Hematopoietic multipotent progenitor cell (in vitro differentiated cells): Measurements from ENCODE around the gene ZNF622. TPM values are rescaled to one million over a fixed set of nuclear protein-coding genes. Genes with fewer than 3 reads are reported as not detected.
A peak's percentile ranks its signal among the peaks of the same experiment; 100 is the strongest.

ENCODE experiments used
- DNase-seq, 3 donors: peaks; one replicate each; pipeline ENCODE4 v3.0.0-alpha.2; 2011 to 2015; ENCODE audit warnings: low read depth in 2 of 3, low spot score in 2 of 3
- total RNA-seq: library from RNA; depleted of rRNA; stranded (reverse); fragments of >200 nt; gene quantifications from one replicate; pipeline ENCODE4 v1.2.3, GENCODE V29; 2012

The ZNF622 gene, protein sequence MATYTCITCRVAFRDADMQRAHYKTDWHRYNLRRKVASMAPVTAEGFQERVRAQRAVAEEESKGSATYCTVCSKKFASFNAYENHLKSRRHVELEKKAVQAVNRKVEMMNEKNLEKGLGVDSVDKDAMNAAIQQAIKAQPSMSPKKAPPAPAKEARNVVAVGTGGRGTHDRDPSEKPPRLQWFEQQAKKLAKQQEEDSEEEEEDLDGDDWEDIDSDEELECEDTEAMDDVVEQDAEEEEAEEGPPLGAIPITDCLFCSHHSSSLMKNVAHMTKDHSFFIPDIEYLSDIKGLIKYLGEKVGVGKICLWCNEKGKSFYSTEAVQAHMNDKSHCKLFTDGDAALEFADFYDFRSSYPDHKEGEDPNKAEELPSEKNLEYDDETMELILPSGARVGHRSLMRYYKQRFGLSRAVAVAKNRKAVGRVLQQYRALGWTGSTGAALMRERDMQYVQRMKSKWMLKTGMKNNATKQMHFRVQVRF
- total RNA-seq, result 29.1 TPM

DNA sequence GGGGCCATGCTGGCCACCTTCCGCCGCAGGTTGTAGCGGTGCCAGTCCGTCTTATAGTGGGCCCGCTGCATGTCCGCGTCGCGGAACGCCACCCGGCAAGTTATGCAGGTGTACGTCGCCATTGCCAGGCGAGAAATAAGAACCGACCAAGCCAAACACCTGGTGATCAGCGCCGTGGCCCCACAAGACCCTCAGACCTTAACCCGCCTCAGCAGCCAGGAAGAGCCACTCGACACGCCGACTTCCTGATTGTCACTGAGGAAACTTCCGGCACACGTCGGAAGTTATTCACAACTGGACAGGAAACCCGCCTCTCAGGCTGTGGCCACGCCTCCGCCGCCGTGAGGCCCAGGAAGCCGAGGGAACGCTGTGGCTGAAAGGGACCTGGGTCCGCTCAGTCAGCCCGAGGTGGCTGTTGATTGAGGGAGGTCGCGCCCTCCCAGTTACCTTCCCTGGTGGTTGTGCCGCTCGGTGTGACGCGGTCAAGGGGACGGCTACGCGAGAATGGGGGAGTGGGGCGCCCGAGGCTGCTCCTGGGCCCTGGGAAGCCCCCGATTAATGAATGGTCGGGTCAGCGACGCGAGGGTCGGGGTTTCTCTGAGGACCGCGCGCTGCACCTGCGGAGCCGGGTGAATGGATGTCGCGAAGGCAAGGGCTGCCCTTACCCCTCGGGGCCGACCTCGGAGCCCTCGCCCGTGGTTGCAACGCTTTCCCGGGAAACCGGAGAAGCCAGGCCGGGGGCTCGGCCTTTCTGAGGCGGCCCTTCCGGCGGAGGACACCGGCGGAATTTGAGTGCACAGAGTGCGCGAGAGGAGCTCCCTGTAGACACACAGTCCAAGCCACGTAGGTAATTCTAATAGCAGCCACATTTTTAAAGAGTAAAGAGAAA is at the start of gene ZNF622:
ZNF622 (minus strand) TSS at position 257 of the 889 bp plus-strand sequence; CDS start at position 122, 135 bp downstream.
- DNase-seq, result peak; percentile 66 to 83 (median 80)

DNA sequence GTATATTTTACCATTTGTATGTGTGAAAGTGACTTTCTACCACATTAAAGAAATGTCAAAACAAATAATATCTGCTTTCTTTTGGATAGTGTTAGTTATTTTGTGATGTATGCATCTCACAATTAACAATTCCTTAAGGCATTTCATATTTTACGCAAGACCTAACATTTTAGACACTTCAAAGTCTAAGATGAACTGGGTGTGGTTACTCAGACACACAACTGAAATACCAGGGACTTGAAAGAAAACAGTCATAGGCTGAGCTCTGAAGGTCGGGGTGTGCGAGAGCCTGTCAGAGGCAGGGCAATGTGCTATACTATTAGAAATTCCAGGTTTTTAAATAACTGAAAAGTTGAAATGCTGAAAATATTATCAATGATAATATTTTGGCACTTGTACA is 44.5 kb upstream of the ZNF622 start:
- no peak for DNase-seq

DNA sequence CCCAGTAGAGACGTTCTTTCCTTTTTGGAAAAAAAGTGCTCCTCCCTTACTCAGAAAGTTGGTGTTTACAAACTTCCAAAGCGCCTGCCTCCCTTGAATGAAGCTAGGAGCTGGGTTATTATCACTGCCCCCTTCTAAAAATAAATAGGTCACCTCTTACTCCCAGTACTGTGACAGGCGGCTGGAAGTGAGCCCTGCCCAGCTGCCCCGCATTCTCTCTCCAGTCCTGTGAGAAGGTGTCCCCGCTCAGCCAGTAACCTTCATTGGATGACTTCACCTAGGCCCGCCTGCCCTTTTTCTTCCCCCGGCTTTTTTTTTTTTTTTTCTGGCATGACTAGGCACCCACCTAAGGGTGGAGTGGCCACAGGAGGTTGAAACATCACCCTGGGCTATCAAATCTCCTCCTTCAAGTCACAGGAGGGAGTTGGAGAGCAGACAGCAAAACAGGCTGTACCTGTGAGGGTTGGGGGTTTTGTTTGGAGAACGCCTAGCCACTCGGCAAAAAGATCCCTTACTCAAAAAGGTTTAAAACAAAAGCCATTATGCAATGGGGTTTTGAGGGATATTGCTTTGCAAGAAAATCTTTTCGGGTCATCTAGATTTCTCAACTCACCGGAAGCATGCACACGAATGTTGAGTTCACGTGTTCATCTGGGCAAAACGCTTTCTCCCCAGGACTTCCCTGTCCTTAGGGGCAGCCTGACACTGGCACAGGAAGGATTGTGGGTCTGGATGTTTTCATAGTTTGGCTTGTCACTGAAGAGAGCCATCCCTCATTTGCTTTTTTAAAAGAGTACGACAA is 43.3 kb upstream of the ZNF622 start:
- no peak for DNase-seq

DNA sequence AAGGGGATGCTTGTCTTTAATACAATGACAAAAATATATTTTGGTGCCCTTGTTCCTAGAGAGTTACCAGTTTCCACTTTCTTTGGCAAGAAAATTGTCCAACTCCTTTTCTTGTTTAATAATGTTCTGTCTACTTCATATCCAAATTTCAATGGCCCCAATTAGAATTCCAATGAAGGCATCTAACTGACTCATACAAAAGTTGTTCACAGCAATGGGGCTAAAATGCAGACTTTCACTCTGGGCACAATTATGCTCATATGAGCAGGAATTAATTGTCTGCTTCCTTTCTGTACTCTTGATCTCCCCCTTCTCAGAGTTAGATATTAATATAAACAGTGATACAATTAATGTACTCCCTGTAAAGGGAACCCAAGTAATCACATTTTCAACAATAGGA is 42.1 kb upstream of the ZNF622 start:
- DNase-seq, result no peak

DNA sequence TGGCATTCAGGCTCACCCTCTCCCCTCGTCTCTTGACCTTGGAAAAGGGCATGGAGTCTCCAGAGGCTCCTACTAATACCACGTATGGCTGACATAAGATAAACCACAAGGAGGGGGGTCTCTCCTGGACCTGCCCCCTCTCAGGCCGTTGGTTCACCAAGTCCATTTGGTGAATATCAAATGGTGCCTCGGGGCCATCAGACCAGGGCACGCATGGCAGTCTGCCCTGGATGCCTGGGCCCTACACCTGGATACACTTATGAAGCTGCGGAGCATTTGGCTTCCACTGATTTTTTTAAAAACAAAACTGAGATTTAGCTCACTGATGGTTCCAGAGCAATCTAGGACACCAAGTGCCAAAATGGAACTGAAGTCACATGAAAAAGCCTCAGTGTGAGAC is 40.3 kb upstream of the ZNF622 start:
- DNase-seq, result no peak

DNA sequence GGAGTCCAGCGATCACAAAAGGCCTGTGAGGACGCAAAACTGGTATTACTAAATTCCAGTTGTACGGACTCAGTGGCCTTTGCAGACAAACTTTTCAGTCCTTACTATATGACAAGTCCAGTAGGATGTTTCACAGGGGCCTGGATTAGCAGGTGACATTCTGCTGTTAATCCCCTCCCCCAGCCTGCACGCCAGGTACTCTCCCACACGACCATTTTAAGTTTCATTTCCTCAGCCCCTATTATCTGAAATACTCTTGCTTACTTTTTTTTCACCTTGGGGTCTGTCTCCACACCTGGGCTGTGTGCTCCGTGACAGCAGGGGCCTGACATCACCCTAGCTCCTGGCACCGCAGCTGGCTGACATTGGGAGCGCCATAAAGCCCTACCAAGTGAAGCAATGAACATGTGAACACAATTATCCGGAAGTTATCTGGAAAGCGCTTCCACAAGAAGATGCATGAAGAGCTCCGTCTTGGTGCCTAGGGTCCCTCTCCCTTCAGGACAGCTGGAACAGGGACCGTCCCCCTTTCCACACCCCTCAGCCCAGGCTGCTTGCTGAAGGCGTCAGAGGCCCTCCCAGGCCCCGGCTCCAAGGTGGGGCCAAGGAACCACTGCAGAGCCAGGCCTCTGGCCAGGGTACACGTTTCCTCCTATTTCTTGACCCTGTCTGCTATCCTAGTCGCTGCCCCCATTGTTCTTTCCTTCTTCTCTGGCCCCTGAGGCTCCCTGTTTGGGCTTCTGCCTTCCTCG is 39.7 kb upstream of the ZNF622 start:
- no peak for DNase-seq

DNA sequence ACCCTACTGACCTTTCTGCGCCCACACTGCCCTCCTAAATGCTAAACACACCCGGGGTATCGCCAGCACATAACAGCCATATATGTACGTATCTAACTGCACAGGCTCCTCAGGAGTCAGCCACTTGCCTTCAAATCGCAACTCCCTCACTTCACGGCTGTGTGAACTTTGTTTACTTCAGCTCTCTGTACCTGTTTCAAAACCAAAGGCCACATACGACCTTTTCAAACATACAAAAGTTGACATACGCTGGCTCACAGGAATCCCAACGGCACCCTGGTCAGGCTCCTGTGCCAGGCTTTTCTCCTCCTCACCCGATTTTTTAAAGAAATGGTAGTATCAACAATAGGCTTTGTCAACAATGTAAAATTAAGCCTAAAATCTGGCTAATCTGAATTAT is 39.0 kb upstream of the ZNF622 start:
- no peak for DNase-seq

DNA sequence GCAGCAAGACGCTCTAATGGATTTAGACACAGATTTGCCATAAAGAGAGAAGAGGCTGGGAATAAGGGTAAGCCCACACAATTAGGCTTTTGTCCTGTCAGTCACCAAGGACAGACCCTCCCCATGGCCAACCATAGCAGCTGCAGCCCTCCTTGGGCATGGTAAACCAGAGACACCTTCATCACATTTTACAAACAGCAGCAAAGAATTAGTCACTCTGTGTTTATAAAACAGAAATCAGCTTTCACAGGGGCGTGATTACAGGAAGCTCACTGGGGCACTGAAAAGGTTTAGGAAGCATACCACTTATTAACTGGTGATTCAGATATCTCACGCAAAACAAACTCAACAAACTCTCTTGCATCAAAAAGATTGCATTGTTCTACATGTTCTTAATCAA is 37.3 kb upstream of the ZNF622 start:
- DNase-seq, result no peak

DNA sequence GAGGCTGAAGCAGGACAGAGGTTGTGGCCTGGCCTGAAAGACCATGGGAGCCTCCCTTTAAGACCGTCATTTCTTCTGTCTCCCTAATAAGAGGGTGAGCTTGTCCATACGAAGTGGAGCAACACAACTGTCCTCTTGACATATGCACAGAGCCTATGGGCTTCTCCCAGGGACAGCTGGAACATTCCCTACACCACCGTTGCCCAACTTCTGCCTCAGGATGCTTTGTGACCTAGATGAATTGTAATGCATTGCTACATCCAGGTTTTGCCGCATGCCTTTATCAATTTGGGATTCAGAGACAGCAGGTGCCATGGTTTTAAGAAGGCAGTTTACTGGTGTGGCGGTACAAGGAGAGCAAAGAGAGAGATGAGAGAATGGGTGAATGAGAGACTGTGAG is 34.4 kb upstream of the ZNF622 start:
- DNase-seq, result no peak

DNA sequence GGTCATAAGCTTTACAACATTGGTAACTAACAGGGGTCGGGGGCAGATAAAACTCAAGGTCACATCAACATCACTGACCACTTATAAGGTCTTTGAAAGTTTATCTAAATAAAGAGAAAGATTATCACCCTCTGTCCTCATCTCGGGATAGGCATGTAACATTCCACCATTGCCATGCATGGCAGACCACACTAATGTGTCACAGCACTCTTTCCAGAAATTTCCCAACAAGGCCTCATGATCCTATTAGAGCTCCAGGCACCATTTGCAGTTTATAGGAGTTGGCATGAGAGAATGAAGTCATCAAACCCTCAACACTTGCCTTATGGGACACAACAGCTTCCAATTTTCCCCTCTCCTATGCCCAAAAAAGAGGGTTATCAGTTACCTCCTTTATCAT is 31.9 kb upstream of the ZNF622 start:
- DNase-seq, result no peak

DNA sequence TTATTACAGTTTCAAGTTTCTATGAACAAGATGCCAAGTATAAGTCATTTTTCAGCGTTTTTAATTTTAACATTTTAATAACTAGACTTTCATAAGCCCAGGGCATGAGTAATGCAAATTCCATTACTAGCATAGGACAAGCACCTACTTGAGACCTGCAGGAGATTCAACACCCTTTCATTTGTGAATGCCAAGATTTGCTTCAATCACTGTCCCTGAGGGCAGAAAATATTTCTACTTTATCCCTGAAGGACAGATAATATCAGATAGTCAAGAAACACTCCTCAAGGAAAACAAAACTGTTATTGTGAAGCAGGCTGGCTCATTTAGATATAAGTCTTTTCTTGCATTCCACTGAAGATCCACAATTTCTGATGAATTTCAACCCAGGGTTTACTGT is 27.7 kb upstream of the ZNF622 start:
- no peak for DNase-seq

DNA sequence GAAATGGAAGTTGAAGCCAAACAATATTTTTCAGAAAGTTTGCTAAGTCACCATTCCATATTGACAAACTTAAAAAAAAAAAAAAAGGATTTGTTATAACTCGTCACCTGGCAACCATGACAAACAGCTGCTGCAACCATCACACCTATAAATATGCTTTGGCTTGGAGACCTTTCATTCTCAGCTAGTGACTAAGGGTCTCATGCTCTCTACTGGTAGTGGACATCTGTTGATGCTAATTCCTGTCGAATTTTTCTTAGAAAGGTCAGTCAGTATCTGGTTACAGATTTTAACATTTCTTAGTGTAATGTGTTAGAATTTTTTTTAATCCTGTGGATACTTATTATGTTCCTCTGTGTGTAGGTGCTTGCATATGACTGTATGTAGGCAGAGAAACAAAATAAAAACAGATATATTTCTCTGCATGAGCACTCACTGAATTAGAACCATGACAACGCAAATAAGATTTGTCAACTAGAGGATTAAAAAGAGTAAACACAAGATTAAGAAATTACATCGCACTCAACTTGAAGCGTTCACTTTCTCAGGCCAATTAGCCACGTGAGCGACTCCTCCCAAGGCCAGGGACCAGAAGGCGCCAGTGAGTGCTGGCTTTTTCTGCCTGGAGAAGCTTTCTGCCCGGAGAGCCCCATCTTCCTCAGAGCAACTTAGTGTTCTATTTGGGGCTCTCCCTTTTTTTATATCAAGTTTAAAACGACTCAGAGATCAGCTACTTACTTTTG is 27.0 kb upstream of the ZNF622 start:
- DNase-seq, result peak in 1 of 3 donors; percentile 25

DNA sequence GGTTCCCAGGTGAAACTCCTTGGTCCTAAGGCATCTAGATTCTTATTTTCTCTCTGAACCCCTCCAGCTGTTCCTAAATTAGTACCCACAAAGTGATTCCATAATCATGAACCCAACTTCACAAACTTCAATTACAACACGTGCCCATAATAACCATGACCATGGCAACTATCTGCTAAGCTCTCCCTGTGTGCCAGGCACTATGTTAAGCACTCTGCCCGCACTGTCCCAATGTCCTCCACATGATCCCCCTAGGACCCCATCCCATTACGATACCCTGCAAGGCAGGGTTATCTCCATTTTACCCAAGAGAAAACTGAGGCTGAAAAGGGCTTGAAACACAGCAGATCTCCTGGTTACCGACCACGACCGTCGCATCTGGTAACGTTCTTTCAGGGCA is 25.3 kb upstream of the ZNF622 start:
- no peak for DNase-seq

DNA sequence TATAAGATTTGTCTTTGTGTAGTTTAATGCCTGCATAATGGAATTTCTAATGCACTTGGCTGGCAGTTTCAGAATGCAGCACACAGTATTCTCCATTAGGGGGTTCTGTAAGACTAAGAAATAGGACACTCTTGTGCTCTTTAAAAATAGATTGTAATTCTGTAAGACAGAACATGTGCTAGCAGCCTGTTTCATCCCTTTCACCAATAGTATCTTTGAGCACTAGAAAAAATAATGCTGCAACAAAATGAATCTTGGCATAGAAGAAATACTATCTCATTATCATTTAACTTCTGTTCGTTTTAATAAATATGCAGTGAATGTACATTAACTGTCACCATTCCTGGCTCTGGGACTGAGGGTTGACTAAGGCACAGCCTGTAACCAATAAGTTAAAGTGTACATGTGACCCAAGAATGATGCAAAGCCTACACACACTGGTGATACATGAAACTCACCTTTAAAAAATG is 23.8 kb upstream of the ZNF622 start:
- peak in 1 of 3 donors; percentile 64 for DNase-seq

DNA sequence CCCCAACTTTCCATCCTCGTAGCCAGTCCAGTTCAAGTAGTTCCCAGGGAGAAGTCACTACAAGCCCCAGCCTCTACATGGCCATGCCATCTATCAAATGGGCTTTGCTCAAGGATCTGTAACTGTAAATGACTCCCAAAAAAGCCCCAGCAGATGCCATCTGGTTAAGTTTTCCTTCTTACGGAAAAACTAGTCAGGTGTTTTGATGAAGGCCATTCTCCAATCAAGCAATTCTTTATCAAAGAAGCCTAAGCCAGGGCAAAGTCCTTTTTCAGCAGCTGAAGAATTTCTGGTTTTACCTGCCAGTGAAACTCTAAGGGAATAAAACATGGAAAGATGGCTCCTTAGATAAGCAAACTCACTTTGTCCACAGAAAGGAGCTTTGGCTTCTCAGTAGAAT is 21.9 kb upstream of the ZNF622 start:
- DNase-seq, result no peak

DNA sequence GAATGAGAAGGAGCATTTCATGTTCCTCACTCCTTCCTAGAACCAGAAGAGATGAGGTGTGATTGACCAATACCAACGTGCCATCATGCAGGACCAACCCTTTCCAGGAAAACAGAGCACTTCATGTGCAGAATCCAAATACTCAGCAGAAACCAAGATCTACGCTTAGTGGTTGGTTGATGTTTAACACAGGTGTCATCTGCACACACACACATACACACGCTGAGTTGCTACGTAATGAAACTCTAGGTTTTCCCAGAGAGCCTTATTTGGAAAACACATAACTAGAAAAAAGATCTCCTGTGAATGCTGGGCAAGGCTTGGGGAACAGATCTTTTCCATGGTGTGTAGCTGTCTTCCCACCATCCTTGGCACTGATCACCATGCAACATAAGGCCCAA is 21.1 kb upstream of the ZNF622 start:
- no peak for DNase-seq

DNA sequence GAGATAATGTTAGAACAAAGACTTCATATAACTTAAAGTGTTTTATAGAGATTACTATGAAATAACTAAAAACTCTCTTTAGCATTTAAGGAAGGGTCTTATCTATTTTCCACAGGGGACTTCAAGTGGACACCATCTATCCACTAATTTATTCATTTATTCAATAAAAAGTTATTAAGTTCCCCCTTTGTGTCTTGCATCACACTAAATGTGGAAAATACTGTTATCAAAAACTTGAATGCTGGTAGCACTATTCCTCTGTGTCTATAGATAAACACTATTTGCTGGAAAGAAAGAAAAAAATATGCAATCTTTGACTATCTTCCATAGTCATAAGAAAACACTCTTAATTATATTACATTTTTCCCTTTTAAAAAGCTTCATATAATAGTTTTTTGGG is 20.1 kb upstream of the ZNF622 start:
- DNase-seq, result no peak

DNA sequence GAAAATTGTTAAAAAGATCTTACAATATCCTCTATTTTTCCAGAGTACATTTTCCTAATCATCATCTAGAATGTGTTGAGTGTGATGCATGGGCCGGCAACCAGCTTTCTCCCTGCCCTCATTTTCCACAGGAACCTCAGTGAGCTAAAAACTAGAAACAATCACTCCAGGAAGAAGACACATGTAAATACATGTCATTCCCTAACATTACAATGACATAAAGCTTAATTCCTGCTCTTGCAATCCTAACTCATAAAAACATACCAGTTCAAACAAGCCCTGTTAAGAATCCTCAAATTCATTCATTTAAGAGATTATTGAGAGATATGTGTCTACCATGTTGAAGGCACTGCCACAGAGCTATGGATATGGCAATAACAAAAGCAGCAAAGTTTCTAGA is 18.5 kb upstream of the ZNF622 start:
- DNase-seq, result no peak

DNA sequence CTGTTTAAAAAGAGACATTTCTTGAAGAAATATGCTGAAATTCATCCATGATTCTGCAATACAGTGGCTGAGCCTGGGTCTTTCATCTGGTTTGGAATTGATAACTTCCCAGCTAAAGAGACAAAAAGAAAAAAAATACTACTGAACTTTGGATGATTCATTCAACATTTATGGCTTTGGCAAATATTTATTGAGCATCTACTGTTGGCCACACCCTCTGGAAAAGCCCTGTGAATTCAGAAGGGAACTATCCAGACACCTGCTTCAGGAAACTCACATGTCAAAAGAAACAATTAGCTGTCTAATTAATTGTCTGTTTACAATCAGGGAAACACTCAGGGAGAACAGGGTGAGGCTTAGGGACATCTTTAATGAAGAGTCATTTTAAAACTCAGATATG is 17.8 kb upstream of the ZNF622 start:
- no peak for DNase-seq
